ENCODE data around the gene HLA-DQA1.
"Not testable (repeated sequence)": the region's sequence is repeated elsewhere in the genome, so short reads cannot be mapped to it uniquely, and the experiment has no call there.

HLA-DQA1 gene

GRCh38 chr6:32674123-32674522 lies 36.9 kb downstream of the HLA-DQA1 start:
- H3K27me3 Mint-ChIP-seq; H3K27ac Mint-ChIP-seq; ATAC-seq (replicated peaks); H3K9me3 Mint-ChIP-seq; DNase-seq; H3K4me3 Mint-ChIP-seq: not testable (repeated sequence)
- H3K4me1 Mint-ChIP-seq = peaks cover 16 to 19% of the 10 kb centered on the region in 2 donors
- peaks cover 7 to 18% of the 10 kb centered on the region in 2 donors for H3K36me3 Mint-ChIP-seq

- H3K4me1 Mint-ChIP-seq = peaks cover 23 to 41% of the 10 kb centered on the region in 2 donors
- DNase-seq (no peak), ATAC-seq (replicated peaks) (peak in 1 of 2 donors; percentile 79)
- H3K9me3 Mint-ChIP-seq = peaks cover 0 to 5% of the 10 kb centered on the region in 2 donors
- no peaks in the 10 kb centered on the region for H3K27me3 Mint-ChIP-seq
- no peak overlapping the region for H3K4me3 Mint-ChIP-seq
- H3K36me3 Mint-ChIP-seq = peaks cover 6 to 12% of the 10 kb centered on the region in 2 donors
- peak overlapping the region; percentile 62 for H3K27ac Mint-ChIP-seq
These were observed 42.3 kb downstream of the HLA-DQA1 start for GRCh38 chr6:32679492-32679891.

GRCh38 chr6:32680055-32680454 lies 42.8 kb downstream of the HLA-DQA1 start:
- H3K4me1 Mint-ChIP-seq = peaks cover 24 to 46% of the 10 kb centered on the region in 2 donors
- DNase-seq (no peak), ATAC-seq (replicated peaks) (peak in 1 of 2 donors; percentile 54)
- H3K36me3 Mint-ChIP-seq = peaks cover 6 to 12% of the 10 kb centered on the region in 2 donors
- peak overlapping the region; percentile 69 for H3K27ac Mint-ChIP-seq
- peaks cover 0 to 5% of the 10 kb centered on the region in 2 donors for H3K9me3 Mint-ChIP-seq
- H3K4me3 Mint-ChIP-seq = peak overlapping the region in 1 of 2 donors; percentile 29
- no peaks in the 10 kb centered on the region for H3K27me3 Mint-ChIP-seq

- DNase-seq (no peak), ATAC-seq (replicated peaks) (no peak)
- peak overlapping the region; percentile 70 for H3K27ac Mint-ChIP-seq
- H3K36me3 Mint-ChIP-seq = peaks cover 1 to 3% of the 10 kb centered on the region in 2 donors
- peaks cover 3 to 4% of the 10 kb centered on the region in 2 donors for H3K9me3 Mint-ChIP-seq
- no peaks in the 10 kb centered on the region for H3K27me3 Mint-ChIP-seq
- peaks cover 29 to 69% of the 10 kb centered on the region in 2 donors for H3K4me1 Mint-ChIP-seq
- no peak overlapping the region for H3K4me3 Mint-ChIP-seq
These were observed 47.0 kb downstream of the HLA-DQA1 start for GRCh38 chr6:32684246-32684645.

- Mint-ChIP-seq H3K27ac (peak overlapping the region; percentile 93), H3K27me3 (no peaks in the 10 kb centered on the region), H3K4me3 (peak overlapping the region; percentile 48 to 64), H3K4me1 (peaks cover 23 to 74% of the 10 kb centered on the region in 2 donors), H3K36me3 (peaks cover 0 to 2% of the 10 kb centered on the region in 2 donors), H3K9me3 (peaks cover 0 to 4% of the 10 kb centered on the region in 2 donors)
- DNase-seq (peak; percentile 40), ATAC-seq (replicated peaks) (peak; percentile 83 to 90)
These were observed 48.4 kb downstream of the HLA-DQA1 start for GRCh38 chr6:32685603-32686002.

- Mint-ChIP-seq H3K4me3 (peak overlapping the region; percentile 56 to 68), H3K4me1 (peaks cover 19 to 47% of the 10 kb centered on the region in 2 donors), H3K9me3 (peaks cover 4% of the 10 kb centered on the region in 2 donors), H3K27me3 (no peaks in the 10 kb centered on the region), H3K36me3 (no peaks in the 10 kb centered on the region), H3K27ac (peak overlapping the region; percentile 96)
- no peak for DNase-seq
- ATAC-seq (replicated peaks) = peak; percentile 63 to 69
These were observed 52.6 kb downstream of the HLA-DQA1 start for GRCh38 chr6:32689531-32690501.

- Mint-ChIP-seq H3K4me3 (no peak overlapping the region), H3K9me3 (peaks cover 0 to 4% of the 10 kb centered on the region in 2 donors), H3K27me3 (no peaks in the 10 kb centered on the region), H3K27ac (peak overlapping the region; percentile 42), H3K4me1 (peaks cover 15 to 28% of the 10 kb centered on the region in 2 donors), H3K36me3 (no peaks in the 10 kb centered on the region)
- DNase-seq = peak; percentile 63
- ATAC-seq (replicated peaks) = peak; percentile 77 to 81
These were observed 54.8 kb downstream of the HLA-DQA1 start for GRCh38 chr6:32692019-32692418.
